Measurements from ENCODE around the gene PARVB. TPM values are rescaled to one million over a fixed set of nuclear protein-coding genes. Genes with fewer than 3 reads are reported as not detected.
A peak's percentile ranks its signal among the peaks of the same experiment; 100 is the strongest.

PARVB gene
- total RNA-seq, 1 donor from 2014 or later, result 94.6 TPM

DNA sequence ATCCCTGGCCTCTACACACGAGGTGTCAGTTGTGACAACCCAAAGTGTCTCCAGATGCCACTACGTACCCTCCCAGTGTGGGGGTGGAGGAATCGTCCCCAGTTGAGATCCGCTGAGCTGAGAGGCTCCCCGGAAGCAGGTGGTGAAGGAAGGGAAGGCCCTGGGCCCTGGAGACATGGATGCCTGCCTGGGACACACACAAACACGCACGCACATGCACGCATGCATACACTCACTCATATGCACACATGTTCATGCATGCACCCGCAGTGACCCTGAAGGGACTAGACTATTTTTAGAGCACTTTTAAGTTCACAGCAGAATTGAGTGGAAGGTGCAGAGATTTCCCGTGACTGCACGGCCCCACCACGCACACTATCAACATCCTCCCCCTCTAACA, 50.9 kb downstream of the PARVB start:
- DNase-seq (ENCODE audit: low read depth), result no peak
- Histone ChIP-seq H3K4me3 (ENCODE audit: low read depth, low read length) (no peak overlapping the region), H3K36me3 (ENCODE audit: control insufficient read depth, insufficient read depth, low read length) (no peaks in the 10 kb centered on the region), H3K27me3 (ENCODE audit: control insufficient read depth, insufficient read depth, low read length) (no peaks in the 10 kb centered on the region)
- TF ChIP-seq, protein P1, sequence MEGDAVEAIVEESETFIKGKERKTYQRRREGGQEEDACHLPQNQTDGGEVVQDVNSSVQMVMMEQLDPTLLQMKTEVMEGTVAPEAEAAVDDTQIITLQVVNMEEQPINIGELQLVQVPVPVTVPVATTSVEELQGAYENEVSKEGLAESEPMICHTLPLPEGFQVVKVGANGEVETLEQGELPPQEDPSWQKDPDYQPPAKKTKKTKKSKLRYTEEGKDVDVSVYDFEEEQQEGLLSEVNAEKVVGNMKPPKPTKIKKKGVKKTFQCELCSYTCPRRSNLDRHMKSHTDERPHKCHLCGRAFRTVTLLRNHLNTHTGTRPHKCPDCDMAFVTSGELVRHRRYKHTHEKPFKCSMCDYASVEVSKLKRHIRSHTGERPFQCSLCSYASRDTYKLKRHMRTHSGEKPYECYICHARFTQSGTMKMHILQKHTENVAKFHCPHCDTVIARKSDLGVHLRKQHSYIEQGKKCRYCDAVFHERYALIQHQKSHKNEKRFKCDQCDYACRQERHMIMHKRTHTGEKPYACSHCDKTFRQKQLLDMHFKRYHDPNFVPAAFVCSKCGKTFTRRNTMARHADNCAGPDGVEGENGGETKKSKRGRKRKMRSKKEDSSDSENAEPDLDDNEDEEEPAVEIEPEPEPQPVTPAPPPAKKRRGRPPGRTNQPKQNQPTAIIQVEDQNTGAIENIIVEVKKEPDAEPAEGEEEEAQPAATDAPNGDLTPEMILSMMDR (IDR thresholded peaks at IDR 0.05; ENCODE audit: insufficient read depth, low read length, poor library complexity, severe bottlenecking), result no peak

DNA sequence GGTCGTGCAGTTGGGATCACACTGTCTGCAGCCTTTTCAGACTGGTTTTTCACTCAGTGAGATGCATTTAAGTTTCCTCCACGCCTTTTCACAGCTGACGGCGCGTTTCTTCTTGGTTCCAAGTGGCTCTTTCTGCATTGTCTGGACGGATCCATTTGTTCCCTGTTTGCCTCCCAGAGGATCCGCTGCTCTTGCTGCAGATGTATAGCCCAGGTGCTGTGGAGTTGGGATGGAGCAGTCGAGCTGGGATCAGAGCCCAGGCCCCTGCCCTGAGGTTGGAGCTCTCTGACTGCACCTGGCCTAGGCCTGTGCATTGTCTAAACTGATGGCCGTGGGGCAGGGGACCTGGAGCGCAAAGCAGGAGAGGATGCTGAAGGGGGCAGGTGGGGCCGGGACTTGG, 51.6 kb downstream of the PARVB start:
- H3K4me3 ChIP-seq (ENCODE audit: low read depth, low read length), result no peak overlapping the region
- no peaks in the 10 kb centered on the region for H3K27me3 ChIP-seq (ENCODE audit: control insufficient read depth, insufficient read depth, low read length)
- DNase-seq (ENCODE audit: low read depth), result no peak
- H3K36me3 ChIP-seq (ENCODE audit: control insufficient read depth, insufficient read depth, low read length), result no peaks in the 10 kb centered on the region
- TF ChIP-seq, protein P1 (IDR thresholded peaks at IDR 0.05; ENCODE audit: insufficient read depth, low read length, poor library complexity, severe bottlenecking), result no peak

DNA sequence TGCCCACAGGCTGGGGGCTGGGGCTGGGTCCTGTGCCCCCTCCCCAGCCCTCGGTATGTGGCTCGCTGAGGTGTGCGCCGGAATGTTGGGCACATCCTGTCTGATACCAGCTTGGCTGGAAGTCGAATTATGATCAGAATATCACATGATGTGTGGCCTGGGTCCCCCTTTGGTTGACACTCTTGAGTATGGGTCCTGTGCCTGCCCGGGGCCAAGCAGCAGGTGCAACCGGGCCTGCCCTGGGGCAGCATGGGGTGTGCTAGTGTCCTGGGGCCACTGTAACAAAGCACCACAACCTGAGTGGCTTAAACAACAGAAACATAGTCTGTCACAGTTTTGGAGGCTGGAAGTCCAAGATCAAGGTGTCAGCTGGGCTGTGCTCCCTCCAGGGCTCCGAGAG, 52.7 kb downstream of the PARVB start:
- TF ChIP-seq, protein P1 (IDR thresholded peaks at IDR 0.05; ENCODE audit: insufficient read depth, low read length, poor library complexity, severe bottlenecking), result no peak
- Histone ChIP-seq H3K36me3 (ENCODE audit: control insufficient read depth, insufficient read depth, low read length) (no peaks in the 10 kb centered on the region), H3K4me3 (ENCODE audit: low read depth, low read length) (no peak overlapping the region), H3K27me3 (ENCODE audit: control insufficient read depth, insufficient read depth, low read length) (no peaks in the 10 kb centered on the region)
- no peak for DNase-seq (ENCODE audit: low read depth)

DNA sequence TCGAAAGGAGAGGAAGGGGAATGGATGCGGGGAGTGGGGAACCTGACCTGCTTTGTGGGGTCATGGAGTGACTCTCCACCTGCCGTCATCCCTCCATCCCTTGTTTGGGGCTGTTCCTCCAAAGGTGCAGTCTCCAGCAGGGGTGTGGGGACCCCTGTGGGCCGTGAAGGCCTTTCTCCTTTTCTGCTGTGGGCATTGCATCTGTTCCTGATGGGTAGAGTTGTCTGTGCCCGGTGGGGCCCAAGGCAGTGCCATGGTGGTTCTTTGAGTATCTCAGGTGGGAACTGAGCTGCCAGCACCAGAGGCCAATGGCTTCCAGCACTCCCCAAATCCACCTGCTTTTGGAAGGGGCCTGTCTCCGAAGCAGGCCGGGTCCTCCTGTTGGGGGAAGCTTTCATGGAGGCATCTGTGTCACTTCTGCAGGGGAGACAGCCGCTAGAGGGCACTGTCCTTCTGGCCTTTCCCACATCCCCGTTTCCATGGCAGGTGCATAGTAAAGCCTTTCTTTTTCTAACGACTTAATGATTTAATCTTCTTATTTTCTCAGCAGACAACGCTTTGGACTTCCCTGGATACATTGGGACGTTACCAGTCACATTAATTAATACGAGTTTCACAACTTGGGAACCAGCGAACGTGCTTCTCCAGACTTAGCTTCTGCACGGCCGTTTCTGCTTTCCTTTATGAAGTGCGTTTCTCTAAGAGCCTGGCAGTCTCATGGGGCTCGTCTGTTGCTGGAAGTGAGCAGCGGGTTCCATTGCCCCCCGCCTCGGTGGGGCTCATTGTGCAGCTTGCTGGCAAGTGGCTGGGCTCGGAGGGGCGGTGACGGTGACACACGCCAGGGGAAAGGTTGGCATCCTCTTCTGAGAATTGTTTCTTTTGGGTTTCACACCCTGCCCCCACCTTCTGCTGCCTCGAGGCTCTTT, 57.1 kb downstream of the PARVB start:
- TF ChIP-seq, protein P1 (IDR thresholded peaks at IDR 0.05; ENCODE audit: insufficient read depth, low read length, poor library complexity, severe bottlenecking), result peak; percentile 94
- peak; percentile 14 for DNase-seq (ENCODE audit: low read depth)

DNA sequence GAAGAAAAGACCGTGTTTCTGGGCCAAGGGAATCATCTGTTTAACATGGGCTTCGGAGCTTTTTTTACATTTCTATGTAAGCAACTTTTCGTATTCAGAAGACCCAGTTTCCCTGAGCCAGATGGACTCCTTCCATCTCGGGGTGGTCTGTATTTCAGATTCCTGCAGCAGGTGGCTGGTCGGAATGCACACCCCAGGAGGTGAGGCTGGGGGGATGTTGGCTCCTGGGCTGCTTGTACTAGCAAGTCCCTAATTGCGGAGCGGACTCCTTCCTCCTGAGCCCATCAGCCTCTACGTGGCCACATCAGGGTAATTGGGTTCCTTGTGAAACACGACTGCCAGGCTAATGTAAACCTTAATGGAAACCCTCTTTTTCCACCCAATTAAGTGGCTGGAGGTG, 58.7 kb downstream of the PARVB start:
- Histone ChIP-seq H3K27me3 (ENCODE audit: control insufficient read depth, insufficient read depth, low read length) (no peaks in the 10 kb centered on the region), H3K36me3 (ENCODE audit: control insufficient read depth, insufficient read depth, low read length) (no peaks in the 10 kb centered on the region), H3K4me3 (ENCODE audit: low read depth, low read length) (no peak overlapping the region)
- TF ChIP-seq, protein P1 (IDR thresholded peaks at IDR 0.05; ENCODE audit: insufficient read depth, low read length, poor library complexity, severe bottlenecking), result no peak
- no peak for DNase-seq (ENCODE audit: low read depth)

More for the DNA sequence above, 57.1 kb downstream of the PARVB start:
- no peaks in the 10 kb centered on the region for H3K36me3 ChIP-seq (ENCODE audit: control insufficient read depth, insufficient read depth, low read length)
- no peak overlapping the region for H3K4me3 ChIP-seq (ENCODE audit: low read depth, low read length)
- no peaks in the 10 kb centered on the region for H3K27me3 ChIP-seq (ENCODE audit: control insufficient read depth, insufficient read depth, low read length)
